Middle frontal gyrus (tissue), 1 donor: ENCODE measurements around the gene NCAN.

Experiments
- DNase-seq: peaks from one replicate; pipeline ENCODE4 v3.0.0-alpha.2; 2015; ENCODE audit warnings: low spot score; ENCODE audit errors: extremely low spot score

NCAN gene

GRCh38 chr19:19259741-19260140, 48.0 kb downstream of the NCAN start:
- peak; percentile 55 for DNase-seq

- DNase-seq: no peak
These were observed 48.9 kb downstream of the NCAN start for GRCh38 chr19:19260417-19261214.

GRCh38 chr19:19261350-19262189, 49.8 kb downstream of the NCAN start:
- no peak for DNase-seq

GRCh38 chr19:19262190-19263057, 50.7 kb downstream of the NCAN start:
- DNase-seq: no peak

- DNase-seq: no peak
These were observed 52.2 kb downstream of the NCAN start for GRCh38 chr19:19263886-19264487.

GRCh38 chr19:19267305-19267704, 55.5 kb downstream of the NCAN start:
- no peak for DNase-seq

GRCh38 chr19:19268453-19269385, 57.0 kb downstream of the NCAN start:
- no peak for DNase-seq

GRCh38 chr19:19269952-19270694, 58.4 kb downstream of the NCAN start:
- DNase-seq: no peak

GRCh38 chr19:19270749-19271571, 59.2 kb downstream of the NCAN start:
- no peak for DNase-seq

GRCh38 chr19:19271828-19272599, 60.3 kb downstream of the NCAN start:
- DNase-seq: no peak

GRCh38 chr19:19274146-19274545, 62.4 kb downstream of the NCAN start:
- no peak for DNase-seq

GRCh38 chr19:19274716-19275565, 63.2 kb downstream of the NCAN start:
- no peak for DNase-seq

GRCh38 chr19:19276386-19276785, 64.6 kb downstream of the NCAN start:
- no peak for DNase-seq

GRCh38 chr19:19276851-19277250, 65.1 kb downstream of the NCAN start:
- DNase-seq: no peak

- DNase-seq: no peak
These were observed 66.6 kb downstream of the NCAN start for GRCh38 chr19:19278315-19278714.

- DNase-seq: no peak
These were observed 67.4 kb downstream of the NCAN start for GRCh38 chr19:19279062-19279612.
